ENCODE results near the gene PIP5K1C.

PIP5K1C gene

DNA sequence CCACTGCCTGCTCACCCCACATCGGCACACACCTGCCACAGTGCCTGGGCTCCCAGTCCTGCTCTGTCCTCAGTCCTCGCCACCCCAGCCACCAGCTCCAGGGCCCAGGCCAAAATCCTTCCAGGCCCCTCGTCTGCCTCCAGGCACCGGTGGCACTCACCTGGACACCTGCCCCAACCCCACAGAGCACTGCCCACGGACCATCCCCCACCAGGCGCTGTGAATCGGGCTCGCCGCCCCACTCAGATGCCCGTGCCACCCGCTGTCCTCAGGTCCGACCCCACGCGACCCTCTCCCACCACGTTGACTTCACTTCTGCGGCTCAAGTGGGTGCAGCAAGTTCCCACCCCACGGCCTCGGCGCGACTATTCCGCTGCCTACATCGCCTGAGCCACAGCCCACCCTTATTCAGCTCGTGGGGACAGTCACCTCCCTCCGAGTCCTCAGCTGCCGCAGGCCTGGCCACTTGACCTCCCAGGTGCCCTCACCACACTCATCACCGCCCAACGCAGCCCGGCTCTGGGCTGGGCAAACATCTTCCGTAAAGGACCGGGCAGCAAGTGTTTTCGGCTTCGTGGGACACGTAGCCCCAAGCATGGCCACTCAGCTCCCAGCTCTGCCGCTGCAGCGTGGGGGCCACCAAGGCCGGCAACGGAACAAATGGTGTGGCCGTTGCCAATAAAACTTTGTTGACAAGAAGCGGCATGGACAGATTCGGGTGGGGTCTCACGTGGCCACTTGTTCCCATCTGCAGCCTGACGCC, 5.7 kb downstream of the PIP5K1C start:
- no peak for DNase-seq (ENCODE audit: low read depth)

DNA sequence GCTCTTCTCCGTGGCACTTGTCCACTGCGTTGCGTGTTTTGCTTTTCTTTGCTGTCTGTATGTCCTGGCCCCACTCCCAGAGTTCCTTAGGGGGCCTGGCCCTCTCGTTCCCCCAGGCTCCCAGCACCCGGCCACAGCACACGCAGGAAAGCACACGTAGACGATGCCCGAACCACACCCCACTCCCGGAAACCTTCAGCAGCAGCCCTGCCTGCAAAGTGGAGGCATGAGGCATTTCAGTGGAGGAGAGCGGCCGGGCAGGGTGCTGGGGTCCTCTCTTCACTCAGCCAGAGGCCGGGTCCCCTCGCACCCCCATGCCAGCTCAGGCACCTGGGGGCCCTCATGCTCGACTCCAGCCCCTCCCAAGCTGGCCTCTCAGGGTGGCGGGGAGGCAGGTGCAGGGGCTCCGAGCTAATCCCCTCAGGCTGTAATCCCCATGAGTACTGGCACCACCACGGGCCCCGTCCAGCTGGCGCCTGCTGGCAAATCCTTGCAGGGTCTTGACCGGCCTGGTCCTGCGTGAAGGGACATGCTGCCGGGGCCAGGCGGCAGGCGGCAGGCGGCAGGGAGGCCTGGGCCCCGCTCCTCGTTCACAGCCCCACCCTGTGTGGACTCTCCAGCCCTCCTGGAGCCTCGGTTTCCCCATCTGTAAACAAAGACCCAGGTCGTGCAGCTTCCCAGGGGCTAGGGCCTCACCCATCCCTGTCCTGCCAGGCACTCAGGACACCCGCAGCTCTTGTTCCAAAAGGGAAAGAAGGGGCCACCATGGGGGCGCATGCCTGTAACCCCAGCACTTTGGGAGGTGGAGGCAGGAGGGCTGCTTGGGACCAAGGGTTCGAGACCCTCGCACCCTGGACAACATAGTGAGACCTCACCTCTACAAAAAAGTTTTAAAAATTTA, 7.0 kb downstream of the PIP5K1C start:
- DNase-seq (ENCODE audit: low read depth): no peak

DNA sequence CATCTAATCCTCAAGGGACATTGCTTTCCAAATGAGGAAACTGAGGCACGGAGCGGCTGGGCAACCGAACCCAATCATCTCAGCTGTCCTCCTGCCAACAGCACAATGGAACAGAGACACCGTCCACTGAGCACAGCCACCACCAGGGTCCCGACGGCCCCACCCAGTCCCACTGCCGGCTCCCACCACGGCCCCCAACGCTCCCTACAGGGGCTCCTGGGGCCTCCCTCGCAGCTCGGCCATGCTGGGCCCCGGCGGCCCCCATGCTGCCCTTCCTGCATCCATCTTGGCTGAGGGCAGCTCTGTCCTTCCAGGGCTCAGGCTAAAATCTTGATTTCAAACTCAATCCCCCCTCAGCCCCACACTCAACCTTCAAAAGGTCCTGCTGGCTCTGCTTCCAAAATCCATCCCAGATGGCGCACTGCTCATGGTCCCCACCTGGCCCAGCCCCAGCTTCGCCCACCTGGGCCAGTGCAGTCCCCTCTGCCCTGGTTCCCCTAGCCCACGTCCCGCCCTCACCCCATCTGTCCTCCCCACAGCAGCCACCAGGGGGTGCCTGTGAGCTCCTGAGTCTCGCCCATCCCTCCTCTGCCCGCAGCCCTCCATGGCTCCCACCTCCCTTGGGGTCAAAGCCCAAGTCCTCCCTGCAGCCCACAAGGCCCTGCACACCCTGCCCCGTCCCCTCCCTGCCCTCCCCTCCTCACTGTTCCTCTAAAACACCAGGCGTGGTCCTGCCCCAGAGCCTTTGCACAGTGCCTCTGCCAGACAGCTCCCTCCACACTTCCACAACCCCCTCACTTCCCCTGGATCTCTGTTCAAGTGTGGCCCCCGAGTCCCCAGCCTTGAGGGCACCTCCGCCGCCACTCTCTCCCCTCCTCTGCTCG, 7.9 kb downstream of the PIP5K1C start:
- DNase-seq (ENCODE audit: low read depth): no peak

DNA sequence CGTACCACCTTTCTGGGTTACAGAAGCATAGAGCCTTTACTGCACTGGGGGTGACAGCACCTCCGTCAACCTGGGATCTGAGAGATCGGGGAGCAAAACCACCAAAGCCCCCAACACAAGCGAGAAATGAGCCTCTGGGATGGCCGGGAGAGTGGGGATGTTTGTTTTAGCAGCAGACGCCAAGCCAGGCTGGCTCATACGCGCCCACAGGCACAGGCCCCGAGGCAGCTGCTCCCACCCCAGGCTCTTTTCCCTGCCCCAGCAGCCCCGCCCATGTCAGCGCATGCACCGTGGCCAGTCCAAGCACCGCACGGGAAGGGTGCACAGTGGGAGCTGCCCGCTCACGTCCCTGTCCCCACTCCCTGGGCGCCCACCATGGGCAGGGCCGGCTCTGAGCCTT, 8.5 kb downstream of the PIP5K1C start:
- no peak for DNase-seq (ENCODE audit: low read depth)

DNA sequence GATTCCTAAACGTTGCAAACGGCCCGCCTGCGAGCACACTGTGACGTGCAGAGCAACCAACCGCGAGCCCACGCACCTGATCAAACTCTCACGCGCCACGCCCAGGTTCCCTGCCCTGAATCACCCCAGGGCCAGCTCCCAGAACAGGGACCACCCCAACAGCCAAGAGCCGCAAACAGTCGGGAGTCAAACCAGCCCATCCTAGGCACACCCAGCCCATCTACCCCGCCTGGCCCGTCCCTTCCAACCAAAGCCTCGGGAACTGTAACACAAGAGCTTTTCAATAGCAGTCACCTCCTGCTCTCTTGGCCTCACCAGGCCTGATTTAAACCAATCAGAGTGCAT, 8.9 kb downstream of the PIP5K1C start:
- no peak for DNase-seq (ENCODE audit: low read depth)

DNA sequence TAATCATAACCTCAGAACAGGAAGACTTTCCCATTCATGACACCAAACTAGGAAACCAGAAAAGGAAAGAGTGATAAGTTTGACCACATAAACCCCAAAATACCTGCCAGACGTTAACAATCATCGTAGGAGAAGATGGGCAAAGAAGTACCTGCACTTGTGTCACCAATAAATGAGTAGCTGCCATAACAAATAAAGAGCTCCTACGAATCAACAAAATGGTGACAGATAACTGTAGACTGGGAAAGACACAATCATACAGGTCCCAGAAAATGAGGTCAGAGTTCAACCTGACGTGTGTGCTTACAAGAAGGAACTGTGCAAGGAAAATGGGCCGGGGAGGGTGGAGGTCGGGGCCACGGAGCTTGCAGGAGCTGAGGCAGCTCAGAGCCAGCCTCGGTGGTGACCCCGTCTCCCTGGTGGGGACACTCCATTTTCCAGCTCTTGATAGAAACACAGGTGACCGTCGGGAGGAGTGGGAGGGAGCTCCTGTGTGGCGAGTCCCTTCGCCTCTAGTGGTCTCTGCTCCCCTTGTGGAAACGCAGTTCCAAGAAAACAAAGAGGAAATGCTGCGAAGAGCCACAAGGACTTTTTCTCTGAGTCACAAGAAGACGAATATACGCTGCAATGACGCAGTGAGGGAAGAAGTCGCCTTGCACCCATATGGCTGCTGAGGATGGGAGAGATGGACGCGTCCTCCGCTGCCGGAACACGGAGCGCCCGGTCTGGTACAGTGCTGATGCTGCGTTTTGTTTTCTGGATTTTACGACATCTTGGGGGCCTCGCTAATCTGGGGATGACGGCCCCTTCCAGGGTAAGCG, 9.5 kb downstream of the PIP5K1C start:
- no peak for DNase-seq (ENCODE audit: low read depth)

DNA sequence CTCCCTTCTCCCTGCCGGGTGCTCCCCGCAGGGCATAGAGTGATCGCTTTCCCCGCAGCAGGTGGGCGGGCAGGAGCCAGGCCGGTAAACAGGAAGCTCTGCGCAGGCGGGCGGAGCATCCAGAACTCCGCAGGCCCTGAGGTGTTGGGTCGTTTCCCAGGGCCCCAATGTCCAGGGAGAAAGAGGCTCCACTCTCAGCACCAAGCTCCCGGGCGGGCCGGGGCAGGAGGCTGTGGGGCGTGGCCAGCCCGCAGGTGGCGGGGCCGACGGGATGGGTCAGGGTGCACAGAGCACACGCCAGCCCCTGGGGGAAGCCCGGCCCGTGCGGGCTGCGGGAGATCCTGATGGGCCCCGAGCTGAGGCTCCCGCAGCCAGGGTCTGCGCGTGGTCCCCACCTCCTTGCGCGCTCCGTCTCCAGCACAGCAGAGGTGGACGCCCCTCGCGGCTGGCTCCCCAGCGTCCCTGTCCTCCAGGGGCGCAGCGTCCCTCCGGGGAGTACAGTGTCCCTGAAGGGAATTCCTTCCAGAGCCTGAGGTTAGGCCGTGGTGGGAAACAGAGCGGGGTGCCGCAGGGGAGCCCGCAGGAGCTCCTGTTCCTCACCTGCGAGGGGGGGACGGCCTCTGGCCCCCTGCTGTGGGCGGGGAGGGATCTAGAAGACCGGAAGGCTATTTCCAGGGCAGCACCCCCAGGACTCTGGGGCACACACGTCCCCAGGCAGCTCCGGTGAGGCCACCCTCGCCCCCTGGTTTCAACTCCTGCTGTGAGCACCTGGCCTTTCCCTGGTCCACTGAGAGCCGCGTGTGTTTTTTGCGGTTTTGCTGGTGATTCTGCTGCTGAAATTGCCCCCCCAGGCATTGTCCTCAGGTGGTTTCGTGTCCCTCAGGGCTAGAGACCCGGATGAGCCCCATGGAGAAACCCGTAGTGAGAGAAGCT, 12.2 kb downstream of the PIP5K1C start:
- no peak for DNase-seq (ENCODE audit: low read depth)

DNA sequence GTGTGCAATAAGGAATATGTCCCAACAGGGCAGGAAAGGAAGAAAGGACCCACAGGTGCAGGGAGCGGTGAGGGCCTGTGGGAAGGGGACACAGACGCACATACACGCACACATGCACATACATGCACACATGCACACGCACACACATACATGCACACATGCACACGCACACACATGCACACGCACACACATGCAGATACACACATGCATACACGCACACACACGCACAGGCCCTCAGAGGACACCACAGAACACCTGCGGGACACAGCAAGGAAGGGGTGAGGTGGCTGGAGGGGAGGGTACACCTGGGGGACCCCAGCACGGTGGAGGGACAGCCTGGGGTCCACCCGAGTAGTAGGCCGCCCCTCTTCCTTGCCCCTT, 12.9 kb downstream of the PIP5K1C start:
- DNase-seq (ENCODE audit: low read depth): no peak

DNA sequence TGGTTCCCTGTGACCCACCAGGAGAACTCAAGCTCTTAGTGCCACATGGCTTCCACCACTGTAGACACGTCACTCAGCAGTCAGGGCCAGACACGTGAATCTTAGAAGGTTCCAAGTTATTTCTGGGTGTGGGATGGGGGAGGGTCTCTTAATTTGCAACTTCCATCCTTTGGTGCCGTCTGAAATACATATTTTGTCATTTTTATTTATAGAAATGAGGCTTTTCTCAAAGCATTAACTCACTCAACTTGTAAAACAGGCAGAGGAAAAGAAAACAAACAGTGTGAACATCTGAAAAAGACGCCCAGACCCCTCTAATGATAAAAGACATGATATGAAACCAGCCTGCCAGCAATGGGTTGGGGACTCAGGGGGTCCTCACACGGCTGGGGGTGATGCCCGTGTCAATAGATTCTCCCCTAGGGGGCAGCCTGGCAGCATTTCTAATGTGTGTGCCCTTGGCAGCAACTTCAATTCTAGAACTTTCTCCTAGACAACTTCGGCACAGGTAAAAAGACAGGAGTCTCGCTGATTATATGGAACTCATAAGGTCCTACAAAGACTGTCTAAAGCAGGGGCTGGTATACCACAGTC, 15.4 kb downstream of the PIP5K1C start:
- DNase-seq (ENCODE audit: low read depth): no peak

DNA sequence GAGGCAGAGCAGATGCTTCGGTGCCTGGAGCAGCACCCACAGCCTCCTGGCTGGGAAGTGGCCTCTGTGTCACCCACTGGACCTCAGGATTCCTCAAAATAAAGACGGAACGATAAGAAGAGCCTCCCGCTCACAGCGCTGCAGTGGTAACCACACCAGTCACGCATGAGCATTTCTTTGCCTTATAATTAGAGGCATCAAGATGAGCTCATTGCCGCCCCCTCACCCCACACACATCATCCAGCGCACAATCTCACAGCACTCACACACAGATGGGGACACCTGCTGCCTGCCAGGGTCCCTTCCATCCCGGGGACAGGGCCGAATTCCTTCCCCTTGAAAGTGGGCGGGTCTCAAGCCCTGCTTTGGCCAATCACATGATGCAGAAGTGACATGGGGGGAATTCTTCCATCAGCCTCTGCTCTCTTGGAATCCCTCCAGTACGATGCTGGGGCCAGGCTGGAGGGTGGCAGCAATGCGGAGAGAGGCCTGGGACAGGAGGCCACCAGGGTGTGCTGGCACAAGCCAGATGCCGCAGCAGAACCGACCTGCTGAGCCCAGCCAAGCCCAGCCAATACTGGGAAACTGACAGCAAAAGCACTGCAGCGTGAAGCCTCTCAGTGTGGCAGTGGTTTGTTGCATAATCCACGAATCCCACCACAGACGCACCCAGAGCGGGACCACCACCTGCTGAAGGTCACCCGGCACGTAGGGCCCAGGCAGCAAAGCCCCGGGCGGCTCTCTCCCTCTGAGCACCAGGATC, 16.0 kb downstream of the PIP5K1C start:
- no peak for DNase-seq (ENCODE audit: low read depth)

DNA sequence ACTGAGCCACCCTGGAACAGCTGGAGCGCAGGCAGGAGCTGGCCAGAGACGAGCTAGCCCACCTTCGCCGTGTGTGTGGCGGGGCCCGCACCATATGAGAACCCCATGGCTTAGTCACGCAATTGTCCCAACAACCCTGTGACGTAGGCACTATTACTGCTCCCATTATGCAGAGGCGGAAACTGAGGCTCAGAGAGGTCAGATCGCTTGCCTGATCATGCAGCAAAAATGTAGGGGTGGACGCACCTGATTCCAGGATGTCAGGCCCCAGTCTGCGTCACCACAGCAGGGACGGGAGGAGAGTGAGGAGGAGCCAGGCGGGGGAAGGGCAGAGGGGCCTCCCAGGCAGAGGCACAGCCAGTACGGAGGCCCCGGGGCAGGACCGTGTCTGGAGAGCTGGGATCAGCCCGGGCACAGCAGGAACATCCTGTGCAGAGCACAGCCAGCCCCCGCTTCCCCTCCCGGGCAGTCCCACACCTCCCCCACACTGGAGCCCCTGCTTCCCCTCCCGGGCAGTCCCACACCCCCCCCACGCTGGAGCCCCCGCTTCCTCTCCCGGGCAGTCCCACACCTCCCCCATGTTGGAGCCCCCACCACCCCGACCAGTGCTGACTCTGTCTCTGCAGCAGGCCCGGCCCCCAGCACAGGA, 16.7 kb downstream of the PIP5K1C start:
- no peak for DNase-seq (ENCODE audit: low read depth)

DNA sequence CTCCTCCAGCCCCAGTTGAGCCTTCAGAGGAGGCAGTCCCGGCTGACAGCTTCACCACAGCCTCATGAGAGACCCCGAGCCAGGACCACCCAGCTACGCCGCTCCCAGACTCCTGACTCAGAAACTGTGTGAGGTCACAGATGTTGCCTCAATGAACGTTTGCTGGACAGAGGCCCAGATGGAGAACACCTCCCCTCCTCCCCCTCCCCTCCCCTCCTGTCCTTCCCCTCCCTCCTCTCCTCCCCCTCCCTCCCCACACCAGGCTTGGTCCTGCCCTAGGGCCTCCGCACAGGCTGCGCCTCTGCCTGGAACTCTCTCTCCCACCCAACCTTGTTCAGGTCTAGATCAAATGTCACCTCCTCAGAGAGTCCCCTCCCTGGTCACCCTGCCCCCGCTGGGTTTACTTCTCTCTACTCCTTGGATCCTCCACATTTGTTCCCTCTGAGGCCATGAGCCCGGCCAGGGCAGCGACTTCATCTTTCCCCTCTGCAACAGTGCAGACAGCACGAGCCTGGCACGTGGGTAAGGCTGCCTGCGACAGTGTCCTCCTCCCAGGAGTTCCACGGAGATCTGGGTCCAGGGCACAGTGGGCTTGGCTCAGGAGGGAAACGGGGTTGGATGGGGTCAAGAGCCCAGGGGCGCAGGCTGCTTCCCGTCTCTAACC, 17.4 kb downstream of the PIP5K1C start:
- no peak for DNase-seq (ENCODE audit: low read depth)

DNA sequence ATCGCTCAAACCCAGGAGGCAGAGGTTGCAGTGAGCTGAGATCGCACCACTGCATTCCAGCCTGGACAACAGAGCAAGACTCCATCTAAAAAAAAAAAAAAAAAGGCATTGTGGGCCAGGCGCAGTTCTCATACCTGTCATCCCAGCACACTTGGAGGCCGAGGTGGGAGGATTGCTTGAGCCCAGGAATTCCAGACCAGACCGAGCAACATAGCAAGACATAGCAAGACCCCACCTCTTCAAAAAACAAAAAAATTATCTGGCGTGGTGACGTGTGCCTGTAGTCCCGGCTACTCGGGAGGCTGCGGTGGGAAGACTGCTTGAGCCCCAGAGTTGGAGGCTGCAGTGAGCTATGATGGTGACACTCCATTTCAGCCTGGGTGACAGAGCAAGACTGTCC, 18.0 kb downstream of the PIP5K1C start:
- DNase-seq (ENCODE audit: low read depth): no peak

DNA sequence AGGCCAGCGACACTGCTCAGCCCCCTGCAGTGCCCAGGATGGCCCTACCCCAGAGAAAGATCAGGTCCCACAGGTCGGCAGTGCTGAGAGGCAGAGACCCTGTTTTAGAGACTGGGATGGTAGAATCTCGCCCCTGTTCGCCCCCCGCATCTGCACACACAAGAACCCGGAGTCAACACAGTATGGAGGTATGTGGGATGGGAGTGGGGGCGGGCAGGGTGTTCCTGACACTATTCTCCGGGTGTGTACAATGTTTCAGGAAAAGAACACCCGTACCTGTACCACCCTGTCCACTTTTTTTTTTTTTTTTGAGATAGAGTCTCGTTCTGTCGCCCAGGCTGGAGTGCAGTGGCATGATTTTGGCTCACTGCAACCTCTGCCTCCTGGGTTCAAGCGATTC, 19.3 kb downstream of the PIP5K1C start:
- no peak for DNase-seq (ENCODE audit: low read depth)

DNA sequence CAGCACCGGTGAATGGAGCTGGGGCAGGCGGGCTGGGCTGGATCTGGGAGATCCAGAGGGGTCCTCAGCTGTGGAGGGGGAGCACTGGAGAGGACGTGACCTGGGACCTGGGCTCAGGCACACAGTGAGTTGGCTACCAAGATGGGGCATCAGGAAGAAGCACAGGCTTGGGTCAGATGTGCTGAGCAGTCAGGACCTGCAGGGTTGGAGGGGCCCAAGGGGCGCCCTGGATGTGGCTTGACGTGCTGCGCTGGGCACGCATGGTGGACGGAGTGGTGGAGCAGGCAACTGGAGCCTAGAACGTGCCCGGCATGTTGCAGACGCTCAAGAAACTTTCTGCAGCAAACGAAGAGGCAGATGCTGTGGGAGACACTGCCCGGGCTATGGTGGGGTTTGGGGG, 20.7 kb downstream of the PIP5K1C start:
- no peak for DNase-seq (ENCODE audit: low read depth)

DNA sequence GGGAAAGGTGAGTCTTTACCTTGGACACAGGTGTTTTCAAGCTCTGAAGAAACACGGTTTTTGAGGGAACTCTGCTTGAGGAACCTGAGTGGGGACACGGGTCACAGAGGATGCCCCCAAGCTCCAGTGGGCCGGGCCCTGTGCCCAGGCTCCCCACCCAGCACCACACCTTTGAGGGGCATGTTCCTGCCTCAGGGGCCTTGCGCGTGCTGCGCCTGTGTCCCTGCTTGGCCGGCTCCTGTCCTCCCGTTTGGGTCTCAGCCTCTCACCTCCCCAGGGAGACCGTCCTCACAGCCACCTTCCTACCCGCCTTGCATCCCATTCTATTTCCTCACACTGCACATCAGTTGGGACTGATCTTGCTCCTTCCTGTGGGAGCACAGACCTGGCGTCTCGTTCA, 21.1 kb downstream of the PIP5K1C start:
- DNase-seq (ENCODE audit: low read depth): no peak

DNA sequence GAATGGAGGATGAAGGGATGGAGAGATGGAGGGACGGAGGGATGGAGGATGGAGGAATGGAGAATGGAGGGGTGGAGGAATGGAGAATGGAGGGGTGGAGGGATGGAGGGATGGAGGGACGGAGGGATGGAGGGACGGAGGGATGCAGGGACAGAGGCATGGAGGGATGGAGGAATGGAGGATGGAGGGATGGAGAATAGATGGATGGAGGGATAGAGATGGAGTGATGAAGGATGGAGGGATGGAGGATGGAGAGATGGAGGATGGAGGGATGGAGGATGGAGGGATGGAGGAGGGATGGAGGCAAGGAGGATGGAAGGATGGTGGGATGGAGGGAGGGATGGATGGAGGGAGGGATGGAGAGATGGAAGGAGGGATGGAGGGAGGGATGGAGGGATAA, 22.1 kb downstream of the PIP5K1C start:
- no peak for DNase-seq (ENCODE audit: low read depth)

DNA sequence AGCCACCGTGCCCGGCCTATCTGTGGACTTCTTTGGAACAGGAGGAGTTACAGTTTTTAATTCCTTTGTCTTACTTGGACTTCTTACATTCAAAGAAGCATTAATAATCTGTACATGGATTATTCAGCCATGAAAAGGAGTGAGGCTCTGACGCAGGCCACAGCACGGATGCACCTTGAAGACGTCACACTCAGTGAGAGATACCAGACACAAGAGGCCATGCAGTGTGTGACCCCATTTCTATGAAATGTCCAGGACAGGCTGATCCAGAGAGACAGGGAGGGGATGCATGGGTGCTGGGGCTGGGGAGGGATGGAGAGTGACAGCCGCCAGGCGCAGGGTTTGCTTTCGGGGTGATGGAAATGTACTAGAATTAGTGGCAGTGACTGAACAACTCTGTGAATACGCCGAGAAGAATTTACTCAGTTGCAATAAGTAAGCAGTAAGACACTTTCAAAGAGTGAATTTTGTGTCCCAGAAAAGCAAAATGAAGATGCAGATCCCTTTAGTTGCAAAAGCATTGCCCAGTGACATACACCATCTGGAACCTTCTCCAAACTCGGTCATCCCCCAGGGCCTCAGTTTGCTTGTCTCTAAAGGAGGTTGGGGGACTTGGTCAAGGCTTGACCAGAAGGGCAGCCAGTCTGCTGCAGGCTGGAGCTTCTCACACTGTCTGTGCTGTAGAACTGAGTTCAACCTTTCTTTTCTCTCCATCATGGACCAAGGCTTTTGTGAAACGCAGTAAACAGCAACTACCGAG, 25.3 kb downstream of the PIP5K1C start:
- no peak for DNase-seq (ENCODE audit: low read depth)

All from CMK (cell line).